KOPT-K1 (cell line): ENCODE data around the gene EXPH5.
"Not testable (repeated sequence)": the region's sequence is repeated elsewhere in the genome, so short reads cannot be mapped to it uniquely, and the experiment has no call there.

Experiments
- H3K27ac ChIP-seq: fragments of 200-600 bp; sonication (generic); 2 replicates; pipeline ENCODE4 v1.5.1; 2016; ENCODE audit warnings: antibody characterized with exemption, mild to moderate bottlenecking, low read depth, low read length; ENCODE audit not compliant: poor library complexity, severe bottlenecking
- H3K36me3 ChIP-seq: fragments of 200-600 bp; sonication (generic); 2 replicates; pipeline ENCODE4 v1.5.1; 2017; ENCODE audit warnings: antibody characterized with exemption, mild to moderate bottlenecking, low read length, moderate library complexity; ENCODE audit not compliant: insufficient read depth
- H3K9me3 ChIP-seq: fragments of 200-600 bp; sonication (generic); 2 replicates; pipeline ENCODE4 v1.5.1; 2017; ENCODE audit warnings: antibody characterized with exemption, low read length, mild to moderate bottlenecking; ENCODE audit not compliant: insufficient read depth, poor library complexity, severe bottlenecking

The EXPH5 gene

GRCh38 chr11:108586600-108586999 is 7.0 kb downstream of the EXPH5 start:
- H3K27ac ChIP-seq: no peak overlapping the region
- H3K36me3 ChIP-seq: no peaks in the 10 kb centered on the region
- no peaks in the 10 kb centered on the region for H3K9me3 ChIP-seq

GRCh38 chr11:108586185-108586584 is 7.4 kb downstream of the EXPH5 start:
- H3K27ac ChIP-seq, H3K9me3 ChIP-seq, H3K36me3 ChIP-seq: not testable (repeated sequence)

GRCh38 chr11:108584973-108585372 is 8.6 kb downstream of the EXPH5 start:
- Histone ChIP-seq H3K27ac (no peak overlapping the region), H3K36me3 (no peaks in the 10 kb centered on the region), H3K9me3 (no peaks in the 10 kb centered on the region)

- no peak overlapping the region for H3K27ac ChIP-seq
- no peaks in the 10 kb centered on the region for H3K36me3 ChIP-seq
- H3K9me3 ChIP-seq: no peaks in the 10 kb centered on the region
Measured at GRCh38 chr11:108580645-108581044, 12.9 kb downstream of the EXPH5 start.

- Histone ChIP-seq H3K27ac (no peak overlapping the region), H3K36me3 (no peaks in the 10 kb centered on the region), H3K9me3 (no peaks in the 10 kb centered on the region)
Measured at GRCh38 chr11:108580043-108580442, 13.5 kb downstream of the EXPH5 start.

- H3K9me3 ChIP-seq: peaks cover 5% of the 10 kb centered on the region
- no peaks in the 10 kb centered on the region for H3K36me3 ChIP-seq
- H3K27ac ChIP-seq: no peak overlapping the region
Measured at GRCh38 chr11:108576523-108576922, 17.0 kb downstream of the EXPH5 start.

- H3K27ac ChIP-seq: no peak overlapping the region
- no peaks in the 10 kb centered on the region for H3K36me3 ChIP-seq
- H3K9me3 ChIP-seq: peaks cover 5% of the 10 kb centered on the region
Measured at GRCh38 chr11:108574675-108575074, 18.9 kb downstream of the EXPH5 start.

- Histone ChIP-seq H3K9me3 (peaks cover 5% of the 10 kb centered on the region), H3K36me3 (no peaks in the 10 kb centered on the region), H3K27ac (peak overlapping the region; percentile 53)
Measured at GRCh38 chr11:108571001-108571400, 22.6 kb downstream of the EXPH5 start.

- no peaks in the 10 kb centered on the region for H3K36me3 ChIP-seq
- H3K9me3 ChIP-seq: peaks cover 4% of the 10 kb centered on the region
- H3K27ac ChIP-seq: no peak overlapping the region
Measured at GRCh38 chr11:108569896-108570295, 23.7 kb downstream of the EXPH5 start.

- H3K9me3 ChIP-seq: no peaks in the 10 kb centered on the region
- no peaks in the 10 kb centered on the region for H3K36me3 ChIP-seq
- no peak overlapping the region for H3K27ac ChIP-seq
Measured at GRCh38 chr11:108568195-108568858, 25.2 kb downstream of the EXPH5 start.

- Histone ChIP-seq H3K27ac (no peak overlapping the region), H3K36me3 (no peaks in the 10 kb centered on the region), H3K9me3 (no peaks in the 10 kb centered on the region)
Measured at GRCh38 chr11:108565653-108566052, 27.9 kb downstream of the EXPH5 start.

GRCh38 chr11:108562746-108563581 is 30.6 kb downstream of the EXPH5 start:
- H3K36me3 ChIP-seq: no peaks in the 10 kb centered on the region
- no peaks in the 10 kb centered on the region for H3K9me3 ChIP-seq
- H3K27ac ChIP-seq: no peak overlapping the region

GRCh38 chr11:108561535-108561991 is 32.0 kb downstream of the EXPH5 start:
- Histone ChIP-seq H3K9me3 (no peaks in the 10 kb centered on the region), H3K36me3 (no peaks in the 10 kb centered on the region), H3K27ac (no peak overlapping the region)

GRCh38 chr11:108559904-108560303 is 33.7 kb downstream of the EXPH5 start:
- H3K36me3 ChIP-seq: no peaks in the 10 kb centered on the region
- H3K9me3 ChIP-seq: no peaks in the 10 kb centered on the region
- H3K27ac ChIP-seq: no peak overlapping the region

- no peaks in the 10 kb centered on the region for H3K36me3 ChIP-seq
- no peak overlapping the region for H3K27ac ChIP-seq
- no peaks in the 10 kb centered on the region for H3K9me3 ChIP-seq
Measured at GRCh38 chr11:108559340-108559739, 34.2 kb downstream of the EXPH5 start.

GRCh38 chr11:108558222-108558621 is 35.3 kb downstream of the EXPH5 start:
- no peaks in the 10 kb centered on the region for H3K36me3 ChIP-seq
- H3K27ac ChIP-seq: no peak overlapping the region
- no peaks in the 10 kb centered on the region for H3K9me3 ChIP-seq
